NCI-H2171 treated with DMSO at 0.1 percent for 48 hours (cell line): ENCODE data around the gene LRRTM2.

Experiments used
- DNase-seq: peaks from one replicate; lab custom pipeline; 2025; lab: John Stamatoyannopoulos, UW

LRRTM2 gene

GRCh38 chr5:138883211-138883610, 8.1 kb upstream of the LRRTM2 start:
- no peak for DNase-seq

- peak; percentile 59 for DNase-seq
These were observed 3.5 kb upstream of the LRRTM2 start for GRCh38 chr5:138878437-138879235.

GRCh38 chr5:138876811-138877210, 1.7 kb upstream of the LRRTM2 start:
- DNase-seq = no peak

GRCh38 chr5:138875946-138876345, 811 bp upstream of the LRRTM2 start:
- no peak for DNase-seq

GRCh38 chr5:138875552-138875875, 379 bp upstream of the LRRTM2 start:
- no peak for DNase-seq

GRCh38 chr5:138874241-138874640, 894 bp downstream of the LRRTM2 start:
- DNase-seq = no peak

GRCh38 chr5:138873466-138874221, 1.5 kb downstream of the LRRTM2 start:
- no peak for DNase-seq

- no peak for DNase-seq
These were observed 2.2 kb downstream of the LRRTM2 start for GRCh38 chr5:138872841-138873465.

- no peak for DNase-seq
These were observed 4.5 kb downstream of the LRRTM2 start for GRCh38 chr5:138870611-138871010.

GRCh38 chr5:138869763-138870500, 5.2 kb downstream of the LRRTM2 start:
- DNase-seq = no peak

- DNase-seq = no peak
These were observed 6.1 kb downstream of the LRRTM2 start for GRCh38 chr5:138869038-138869437.

- no peak for DNase-seq
These were observed 8.1 kb downstream of the LRRTM2 start for GRCh38 chr5:138867011-138867410.

GRCh38 chr5:138853132-138853531, 22.0 kb downstream of the LRRTM2 start:
- DNase-seq = no peak

GRCh38 chr5:138850865-138851435, 24.2 kb downstream of the LRRTM2 start:
- DNase-seq = no peak

- no peak for DNase-seq
These were observed 25.3 kb downstream of the LRRTM2 start for GRCh38 chr5:138849882-138850281.

GRCh38 chr5:138849439-138849838, 25.7 kb downstream of the LRRTM2 start:
- DNase-seq = no peak

- no peak for DNase-seq
These were observed 30.2 kb downstream of the LRRTM2 start for GRCh38 chr5:138844812-138845513.

- DNase-seq = no peak
These were observed 31.0 kb downstream of the LRRTM2 start for GRCh38 chr5:138844125-138844461.

GRCh38 chr5:138843316-138844124, 31.6 kb downstream of the LRRTM2 start:
- DNase-seq = no peak

- no peak for DNase-seq
These were observed 33.6 kb downstream of the LRRTM2 start for GRCh38 chr5:138841531-138841930.

GRCh38 chr5:138840103-138840502, 35.0 kb downstream of the LRRTM2 start:
- no peak for DNase-seq
